Smooth muscle cell of trachea (primary cell): ENCODE measurements around the gene GKAP1. TPM values are rescaled to one million over a fixed set of nuclear protein-coding genes. Genes with fewer than 3 reads are reported as not detected.

Experiments used
- total RNA-seq: library from RNA; depleted of rRNA; stranded (reverse); fragments of >200 nt; gene quantifications from 2 replicates; pipeline ENCODE4 v1.2.1, GENCODE V29; 2014

The GKAP1 gene
- total RNA-seq: 0.66 and 1.0 TPM in 2 replicates

GRCh38 chr9:83817356-83818278, at the start of gene GKAP1:
TSS of gene GKAP1 (minus strand) at chr9:83817769. CDS start at chr9:83806517, 11,252 bp downstream.

GRCh38 chr9:83707768-83708514, 109.6 kb downstream of the GKAP1 start, which contains the start of gene UBQLN1:
TSS of gene UBQLN1 (minus strand) at chr9:83707958. CDS start at chr9:83707679, 279 bp downstream.

Other genes with a start within 250 kb of the GKAP1 start
- 4.8 and 12.4 TPM in 2 replicates for gene IDNK, start 194.6 kb downstream of the GKAP1 start, total RNA-seq
- gene UBQLN1, start 109.8 kb downstream of the GKAP1 start, total RNA-seq: 110 and 111 TPM in 2 replicates
- 2.3 and 3.8 TPM in 2 replicates for gene KIF27, start 103.7 kb upstream of the GKAP1 start, total RNA-seq
- gene HNRNPK, start 162.4 kb upstream of the GKAP1 start, total RNA-seq: 482 and 641 TPM in 2 replicates
- 5.3 and 14.5 TPM in 2 replicates for gene RMI1, start 163.0 kb upstream of the GKAP1 start, total RNA-seq